ENCODE results near the gene RELN.

GRCh38 chr7:103432712-103433111 lies 556.7 kb downstream of the RELN start:
- TF ChIP-seq, protein P1, sequence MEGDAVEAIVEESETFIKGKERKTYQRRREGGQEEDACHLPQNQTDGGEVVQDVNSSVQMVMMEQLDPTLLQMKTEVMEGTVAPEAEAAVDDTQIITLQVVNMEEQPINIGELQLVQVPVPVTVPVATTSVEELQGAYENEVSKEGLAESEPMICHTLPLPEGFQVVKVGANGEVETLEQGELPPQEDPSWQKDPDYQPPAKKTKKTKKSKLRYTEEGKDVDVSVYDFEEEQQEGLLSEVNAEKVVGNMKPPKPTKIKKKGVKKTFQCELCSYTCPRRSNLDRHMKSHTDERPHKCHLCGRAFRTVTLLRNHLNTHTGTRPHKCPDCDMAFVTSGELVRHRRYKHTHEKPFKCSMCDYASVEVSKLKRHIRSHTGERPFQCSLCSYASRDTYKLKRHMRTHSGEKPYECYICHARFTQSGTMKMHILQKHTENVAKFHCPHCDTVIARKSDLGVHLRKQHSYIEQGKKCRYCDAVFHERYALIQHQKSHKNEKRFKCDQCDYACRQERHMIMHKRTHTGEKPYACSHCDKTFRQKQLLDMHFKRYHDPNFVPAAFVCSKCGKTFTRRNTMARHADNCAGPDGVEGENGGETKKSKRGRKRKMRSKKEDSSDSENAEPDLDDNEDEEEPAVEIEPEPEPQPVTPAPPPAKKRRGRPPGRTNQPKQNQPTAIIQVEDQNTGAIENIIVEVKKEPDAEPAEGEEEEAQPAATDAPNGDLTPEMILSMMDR (conservative IDR thresholded peaks at IDR 0.05 in 1 of 2, IDR thresholded peaks at IDR 0.05 in 1 of 2; ENCODE audit: low read depth in 1 of 2, low read length in 2 of 2) = no peak
- TF ChIP-seq EZH2 (IDR thresholded peaks at IDR 0.05; ENCODE audit: low read length, missing control alignments) = no peak

Data from fibroblast of lung (primary cell).